NCI-H82 treated with DMSO at 0.1 percent for 48 hours (cell line): ENCODE data around the gene EGFLAM.
"Not testable (repeated sequence)": the region's sequence is repeated elsewhere in the genome, so short reads cannot be mapped to it uniquely, and the experiment has no call there.

Experiments
- DNase-seq: peaks from one replicate; lab custom pipeline; 2025; ENCODE audit not compliant: unreplicated experiment; lab: John Stamatoyannopoulos, UW

Gene EGFLAM

GRCh38 chr5:38323645-38324295, 65.4 kb downstream of the EGFLAM start:
- no peak for DNase-seq

- no peak for DNase-seq
Observed at GRCh38 chr5:38329132-38329715, 70.9 kb downstream of the EGFLAM start.

DNA sequence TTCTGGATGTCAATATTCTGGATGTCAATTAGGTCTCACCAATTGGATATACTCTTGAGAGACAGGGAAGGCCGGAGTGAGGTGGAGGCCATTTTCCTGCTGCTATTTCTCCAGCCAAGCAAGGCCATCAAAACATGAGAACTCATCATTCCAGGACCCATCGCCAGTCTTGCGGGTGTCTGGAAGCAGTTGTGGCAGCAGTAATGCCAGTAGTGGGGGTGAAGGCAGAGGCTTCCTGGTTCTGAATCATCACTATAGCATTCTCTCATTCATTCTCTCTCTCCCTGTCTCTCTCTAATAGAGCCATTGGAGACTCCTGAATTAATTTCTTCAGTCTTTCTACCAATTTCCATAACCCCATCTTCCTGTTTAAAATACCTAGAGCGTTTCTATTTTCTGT, 71.8 kb downstream of the EGFLAM start:
- no peak for DNase-seq

DNA sequence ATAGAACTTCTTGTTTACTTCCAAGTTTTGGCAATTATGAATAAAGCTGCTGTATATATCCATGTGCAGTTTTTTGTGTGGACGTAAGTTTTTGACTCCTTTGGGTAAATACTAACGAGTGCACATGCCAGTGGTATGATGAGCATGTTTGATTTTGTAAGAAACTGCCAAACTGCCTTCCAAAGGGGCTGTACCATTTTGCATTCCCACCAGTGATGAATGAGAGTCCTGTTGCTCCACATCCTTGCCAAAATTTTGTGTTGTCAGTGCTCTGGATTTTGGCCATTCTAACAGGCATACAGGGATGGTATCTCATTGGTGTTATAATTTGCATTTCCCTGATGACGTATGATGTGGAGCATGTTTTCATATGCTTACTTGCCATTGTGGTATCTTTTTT, 73.5 kb downstream of the EGFLAM start:
- no peak for DNase-seq

- not testable (repeated sequence) for DNase-seq
Observed at GRCh38 chr5:38333181-38333580, 74.8 kb downstream of the EGFLAM start.

GRCh38 chr5:38338455-38338854, 80.1 kb downstream of the EGFLAM start:
- DNase-seq = no peak

DNA sequence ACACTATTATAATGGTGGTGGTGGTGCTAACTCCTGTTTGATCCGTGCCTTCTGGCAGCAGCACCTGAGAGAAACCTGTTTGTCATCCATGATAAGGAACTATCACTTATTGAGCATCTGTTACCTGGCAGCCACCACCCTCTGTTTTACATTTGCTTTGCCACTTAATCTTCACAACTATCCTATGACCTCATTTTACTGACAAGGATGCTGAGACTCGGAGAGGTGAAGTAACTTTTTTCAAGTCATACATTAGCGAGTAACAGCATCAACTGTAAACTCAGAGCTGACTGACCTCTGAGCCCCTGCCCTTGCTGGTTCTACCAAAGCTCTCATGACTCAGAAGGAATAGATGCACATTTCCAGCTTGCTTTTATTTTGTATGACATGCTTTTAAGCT, 81.1 kb downstream of the EGFLAM start:
- DNase-seq = no peak

- no peak for DNase-seq
Observed at GRCh38 chr5:38341056-38341455, 82.7 kb downstream of the EGFLAM start.

DNA sequence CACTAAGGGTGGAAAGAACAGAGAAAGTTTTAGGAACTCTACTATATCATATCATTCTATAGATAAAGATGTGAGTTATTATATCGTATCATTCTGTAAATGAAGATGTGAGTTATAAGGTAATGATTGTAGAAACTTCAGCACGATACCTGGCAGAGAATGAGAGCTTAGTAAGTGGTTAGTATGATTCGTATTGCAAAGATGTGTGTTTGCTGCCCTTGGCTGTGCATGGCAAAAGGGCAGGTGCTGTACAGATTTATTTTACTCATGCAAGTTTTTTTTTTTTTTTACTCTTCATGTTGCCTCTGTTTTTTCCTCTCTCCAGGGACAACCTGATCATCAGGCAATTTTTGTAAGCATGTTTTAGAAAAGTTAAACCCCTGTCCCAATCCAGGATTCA, 83.3 kb downstream of the EGFLAM start:
- no peak for DNase-seq

DNA sequence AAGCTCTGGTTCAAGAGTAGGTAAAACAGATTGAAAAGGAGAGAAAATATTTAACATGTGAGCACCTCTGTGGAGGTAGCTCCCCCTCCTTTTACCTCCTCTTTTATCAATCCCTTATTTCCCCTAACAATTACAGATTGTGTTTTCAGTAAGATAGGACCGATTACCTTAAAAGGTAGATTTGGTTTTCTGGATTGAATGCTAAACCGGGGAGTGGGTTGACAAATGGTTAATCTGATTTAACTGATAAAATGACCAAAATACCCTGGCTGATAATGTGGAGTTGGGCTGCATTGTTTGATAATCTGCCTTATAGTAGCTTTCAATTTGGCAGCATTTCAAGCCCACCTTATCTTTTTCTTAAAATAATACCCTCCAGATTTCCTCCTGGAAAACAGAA, 83.9 kb downstream of the EGFLAM start:
- DNase-seq = no peak

DNA sequence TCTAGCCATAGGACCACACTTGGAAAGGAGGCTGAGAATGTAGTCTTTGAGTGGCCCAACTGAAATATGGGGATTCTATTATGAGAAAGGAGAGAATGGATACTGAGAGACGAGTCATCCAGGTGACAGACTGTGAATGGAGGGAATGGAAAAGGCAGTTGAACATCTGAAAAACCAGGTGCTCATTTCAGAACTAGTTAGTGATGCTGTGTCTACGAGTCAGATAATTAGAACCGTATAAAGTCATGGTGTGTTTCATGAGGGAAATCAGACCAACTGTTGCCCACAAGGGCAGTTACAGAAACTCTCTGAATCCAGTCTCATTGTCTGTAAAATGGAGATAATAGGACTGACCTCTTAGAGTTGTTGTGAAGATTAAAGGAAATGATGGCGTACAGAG, 86.5 kb downstream of the EGFLAM start:
- DNase-seq = no peak

- DNase-seq = no peak
Observed at GRCh38 chr5:38346593-38346992, 88.2 kb downstream of the EGFLAM start.

DNA sequence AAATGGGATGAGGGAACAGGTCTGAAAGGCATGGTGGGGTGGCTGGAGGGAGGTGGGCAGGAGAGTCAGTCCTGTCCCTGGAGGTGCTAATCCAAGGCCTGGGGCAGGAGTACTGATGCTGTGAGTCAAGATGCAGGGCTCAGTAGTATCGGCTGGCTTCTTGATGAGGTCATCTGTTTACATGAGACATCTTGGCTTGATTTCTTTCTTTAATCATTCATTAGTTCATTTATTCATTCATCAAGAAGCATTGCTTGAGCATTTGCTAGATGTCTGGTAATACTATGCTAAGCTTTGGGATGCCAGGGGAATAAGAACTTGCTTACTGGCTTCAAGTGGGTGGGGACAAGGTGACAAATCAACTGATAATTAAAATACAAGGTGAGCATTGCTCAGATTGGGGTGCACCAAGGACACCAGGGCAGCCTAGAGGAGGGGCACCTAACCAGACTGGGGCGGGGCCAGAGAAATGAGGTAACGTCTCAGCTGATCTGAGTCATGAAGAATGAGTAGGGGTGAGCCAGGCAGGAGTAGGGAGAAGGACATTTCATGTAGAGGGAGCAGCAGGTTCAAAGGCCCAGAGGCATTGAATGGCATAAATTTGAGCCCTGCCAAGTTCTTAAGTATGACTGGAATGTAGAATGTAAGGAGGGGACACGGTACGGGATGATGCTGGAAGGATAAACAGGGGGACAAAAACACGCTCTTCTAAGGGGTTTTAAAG, 88.8 kb downstream of the EGFLAM start:
- DNase-seq = no peak

DNA sequence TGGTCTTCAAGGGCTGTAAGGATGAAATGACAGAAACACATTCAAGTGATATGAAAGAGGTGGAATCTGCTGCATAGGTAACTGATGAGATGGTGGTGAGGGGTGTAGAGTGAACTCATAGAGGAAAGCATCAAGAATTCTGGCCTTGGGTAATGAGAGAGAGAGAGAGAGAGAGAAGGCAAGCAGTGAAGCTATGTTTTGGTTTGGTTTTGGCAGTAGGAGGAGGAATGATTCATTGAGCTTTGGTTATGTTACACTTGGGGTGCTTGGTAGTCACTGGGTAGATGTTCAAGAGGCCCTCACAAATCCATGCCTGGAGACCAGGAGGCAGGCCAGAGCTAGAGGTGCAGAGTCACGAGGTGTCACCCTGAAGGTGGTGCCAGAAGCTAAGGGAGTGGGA, 89.5 kb downstream of the EGFLAM start:
- DNase-seq = no peak

GRCh38 chr5:38360323-38361061, 102.1 kb downstream of the EGFLAM start:
- DNase-seq = no peak

DNA sequence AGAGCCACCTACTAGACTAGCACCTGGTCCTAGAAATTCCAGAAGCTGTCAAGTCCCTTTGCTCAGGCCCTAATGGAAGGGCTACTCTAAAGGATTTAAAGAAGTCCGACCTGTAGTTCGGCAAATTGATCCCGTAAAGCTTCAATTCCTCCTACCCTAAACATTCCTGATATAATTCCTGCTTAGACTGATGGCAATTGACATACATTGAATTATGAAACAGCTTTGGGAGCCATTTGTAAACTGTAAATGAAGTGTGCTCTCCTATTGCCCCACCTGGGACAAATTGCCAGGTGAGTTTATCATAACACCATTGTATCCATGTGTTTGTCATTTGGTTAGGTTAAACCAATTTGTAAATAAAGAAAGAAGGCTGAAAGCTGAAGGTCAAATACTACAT, 104.4 kb downstream of the EGFLAM start:
- no peak for DNase-seq

- no peak for DNase-seq
Observed at GRCh38 chr5:38364825-38365224, 106.5 kb downstream of the EGFLAM start.

GRCh38 chr5:38367410-38367809, 109.1 kb downstream of the EGFLAM start:
- no peak for DNase-seq

DNA sequence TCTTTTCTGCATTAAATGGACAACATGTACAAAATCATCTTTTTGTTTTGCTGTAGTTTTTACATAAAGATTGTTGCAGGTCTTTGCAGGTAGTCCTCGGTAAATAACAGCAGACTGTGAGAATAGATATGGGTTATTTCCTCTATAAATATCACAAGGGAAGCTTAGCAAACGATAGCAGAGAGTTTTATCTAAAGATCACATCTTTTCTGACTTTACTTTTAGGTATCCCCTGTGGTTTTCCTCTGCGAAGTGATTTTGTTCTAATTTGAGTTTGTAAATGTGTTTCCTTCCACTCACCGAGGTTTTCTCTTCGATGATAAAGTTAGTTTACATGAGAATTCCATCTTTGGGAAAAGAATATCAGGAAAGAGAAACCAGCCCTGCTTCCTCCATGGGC, 109.6 kb downstream of the EGFLAM start:
- DNase-seq = no peak

GRCh38 chr5:38369692-38370091, 111.3 kb downstream of the EGFLAM start:
- no peak for DNase-seq

- DNase-seq = no peak
Observed at GRCh38 chr5:38370358-38371100, 112.2 kb downstream of the EGFLAM start.
